HepG2 (cell line): ENCODE measurements around the gene SHROOM2. TPM values are rescaled to one million over a fixed set of nuclear protein-coding genes. Genes with fewer than 3 reads are reported as not detected.
"Not testable (repeated sequence)": the region's sequence is repeated elsewhere in the genome, so short reads cannot be mapped to it uniquely, and the experiment has no call there.

Source experiments
- ATAC-seq: fragments of 200-7000 bp; cut with Tn5 transposase; 3 replicates; pipeline ENCODE4 v1.9.1; 2020; ENCODE audit warnings: mild to moderate bottlenecking, moderate library complexity
- BruUV-seq: library from RNA; stranded (reverse); fragments of 400-500 nt; replicated peaks from 2 replicates; lab custom pipeline; 2021; lab: Mats Ljungman, UMichigan
- CTCF ChIA-PET: fragments of 300-600 bp; formaldehyde crosslinking; extraction: SDS; loops from one replicate; lab custom pipeline; 2021; ENCODE audit warnings: low total read pairs, inconsistent platforms, low intra/inter-chr PET ratio; lab: Yijun Ruan, JAX
- POLR2A ChIA-PET: fragments of 350-600 bp; sonication (Branson Sonifier 250); formaldehyde crosslinking; loops from one replicate; lab custom pipeline; 2020; ENCODE audit warnings: antibody characterized with exemption, inconsistent platforms; lab: Yijun Ruan, JAX
- DNase-seq: peaks from one replicate; pipeline ENCODE4 v3.0.0-alpha.2; 2015; ENCODE audit warnings: low spot score
- FAIRE-seq: peaks from 3 replicates; lab custom pipeline; 2011; peaks lifted over from hg19 to GRCh38; lab: Jason Lieb, UNC
- H2AFZ ChIP-seq: one replicate; pipeline ENCODE4 v1.6.1; 2011; ENCODE audit warnings: low read length, inconsistent platforms
- H3K27ac ChIP-seq: fragments of 300-600 bp; 3 replicates; pipeline ENCODE4 v1.8.0; 2011; ENCODE audit warnings: mixed run types, mild to moderate bottlenecking, mixed read lengths, low read length, inconsistent platforms; ENCODE audit not compliant: insufficient read depth; ENCODE audit errors: extremely low read length
- H3K27me3 ChIP-seq, 2 experiments: fragments of 200-600 bp in 1 of 2; 2 replicates in 1 of 2; 3 replicates in 1 of 2; pipeline versions ENCODE4 v1.6.0 to v1.8.0; 2011; ENCODE audit warnings: low read length in 2 of 2, mild to moderate bottlenecking in 2 of 2, moderate library complexity in 2 of 2, inconsistent platforms in 1 of 2; ENCODE audit not compliant: insufficient read depth in 2 of 2, control insufficient read depth in 1 of 2
- H3K36me3 ChIP-seq, 2 experiments: fragments of 200-600 bp in 1 of 2; replicated peaks in 1 of 2; 2 replicates in 1 of 2; 3 replicates in 1 of 2; pipeline versions ENCODE4 v1.5.1 to v1.8.0; 2011; ENCODE audit warnings: low read length in 2 of 2, inconsistent platforms in 1 of 2; ENCODE audit not compliant: insufficient read depth in 2 of 2, control insufficient read depth in 1 of 2
- H3K4me1 ChIP-seq: 2 replicates; pipeline ENCODE4 v1.5.1; 2012; ENCODE audit warnings: low read length, inconsistent platforms; ENCODE audit not compliant: insufficient read depth
- H3K4me2 ChIP-seq: 2 replicates; pipeline ENCODE4 v1.6.0; 2011; ENCODE audit warnings: low read depth, low read length, inconsistent platforms
- H3K4me3 ChIP-seq, 3 experiments: fragments of 200-600 bp in 1 of 3; sonication (generic), shearing (Covaris generic) in 1 of 3; replicated peaks in 1 of 3; 2 replicates each; pipeline ENCODE4 v1.5.1; 2011 to 2016; ENCODE audit warnings: low read length in 3 of 3, inconsistent platforms in 2 of 3, low read depth in 2 of 3, mild to moderate bottlenecking in 2 of 3, control low read depth in 1 of 3, mixed read lengths in 1 of 3; ENCODE audit not compliant: insufficient read depth in 1 of 3
- H3K79me2 ChIP-seq: one replicate; pipeline ENCODE4 v1.6.1; 2011; ENCODE audit warnings: low read length, inconsistent platforms; ENCODE audit not compliant: insufficient read depth
- H3K9ac ChIP-seq: 2 replicates; pipeline ENCODE4 v1.6.0; 2011; ENCODE audit warnings: mild to moderate bottlenecking, low read depth, low read length, inconsistent platforms; ENCODE audit not compliant: insufficient read depth
- H3K9me3 ChIP-seq: 2 replicates; pipeline ENCODE4 v1.5.1; 2012; ENCODE audit warnings: mild to moderate bottlenecking, low read length
- H4K20me1 ChIP-seq: 2 replicates; pipeline ENCODE4 v1.6.0; 2011; ENCODE audit warnings: inconsistent platforms, mild to moderate bottlenecking, low read length, moderate library complexity; ENCODE audit not compliant: insufficient read depth
- CBFB ChIP-seq: sonication (generic); formaldehyde crosslinking; IDR thresholded peaks from 2 replicates; pipeline ENCODE4 v1.4.0; 2020; ENCODE audit warnings: missing genetic modification reagents
- ZNF746 ChIP-seq: sonication (generic); formaldehyde crosslinking; IDR thresholded peaks from 2 replicates; pipeline ENCODE4 v1.8.0; 2022; ENCODE audit warnings: mild to moderate bottlenecking, missing genetic modification reagents
- WGBS: methylation state at CpG from one replicate; pipeline ENCODE4 v1.1.6; 2017; ENCODE audit warnings: low lambda C conversion rate; 5-methylcytosine and 5-hydroxymethylcytosine counted together
- in situ Hi-C: cut with HindIII; loops from 2 replicates; pipeline ENCODE4 v1.10.0; 2017; ENCODE audit warnings: low pct_unique_long_range_greater_than_20kb; ENCODE audit not compliant: extremely low pct_ligation_motif_present
- intact Hi-C: fragments of 100-400 bp; cut with micrococcal nuclease; formaldehyde crosslinking; loops from one replicate; pipeline ENCODE4 v1.10.0; 2022; ENCODE audit not compliant: unreplicated experiment
- polyA plus RNA-seq, 8 experiments: library from polyadenylated mRNA; depleted of rRNA in 3 of 8; stranded (reverse) in 7 of 8; unstranded in 1 of 8; fragments of >200 nt; fragmentation: Illumina TruSeq in 4 of 8; extraction: Trizol in 4 of 8; gene quantifications; 2 replicates each; pipeline versions ENCODE4 v1.2.1 to v1.2.3, GENCODE V29; 2011 to 2016; ENCODE audit warnings: low read depth in 4 of 8, missing spikeins in 1 of 8, mixed read lengths in 1 of 8; ENCODE audit not compliant: insufficient read depth in 1 of 8
- total RNA-seq, 5 experiments: library from RNA; depleted of rRNA; stranded (reverse); fragments of >200 nt; fragmentation: Illumina TruSeq; extraction: Trizol; gene quantifications; 2 replicates each; pipeline ENCODE4 v1.2.3, GENCODE V29; 2016; ENCODE audit warnings: low read depth in 1 of 5
- TF ChIP-seq, protein P1 (sequence below): sonication (generic); formaldehyde crosslinking; IDR thresholded peaks from 2 replicates; pipeline ENCODE4 v1.5.1; 2020; ENCODE audit warnings: missing genetic modification reagents, mild to moderate bottlenecking, borderline replicate concordance

SHROOM2 gene
- total and polyA plus RNA-seq, 2 of the 13 experiments (the other 11 are each of a cell fraction or from before 2014, with no cell fraction given), result 0.92 to 1.4 TPM

DNA sequence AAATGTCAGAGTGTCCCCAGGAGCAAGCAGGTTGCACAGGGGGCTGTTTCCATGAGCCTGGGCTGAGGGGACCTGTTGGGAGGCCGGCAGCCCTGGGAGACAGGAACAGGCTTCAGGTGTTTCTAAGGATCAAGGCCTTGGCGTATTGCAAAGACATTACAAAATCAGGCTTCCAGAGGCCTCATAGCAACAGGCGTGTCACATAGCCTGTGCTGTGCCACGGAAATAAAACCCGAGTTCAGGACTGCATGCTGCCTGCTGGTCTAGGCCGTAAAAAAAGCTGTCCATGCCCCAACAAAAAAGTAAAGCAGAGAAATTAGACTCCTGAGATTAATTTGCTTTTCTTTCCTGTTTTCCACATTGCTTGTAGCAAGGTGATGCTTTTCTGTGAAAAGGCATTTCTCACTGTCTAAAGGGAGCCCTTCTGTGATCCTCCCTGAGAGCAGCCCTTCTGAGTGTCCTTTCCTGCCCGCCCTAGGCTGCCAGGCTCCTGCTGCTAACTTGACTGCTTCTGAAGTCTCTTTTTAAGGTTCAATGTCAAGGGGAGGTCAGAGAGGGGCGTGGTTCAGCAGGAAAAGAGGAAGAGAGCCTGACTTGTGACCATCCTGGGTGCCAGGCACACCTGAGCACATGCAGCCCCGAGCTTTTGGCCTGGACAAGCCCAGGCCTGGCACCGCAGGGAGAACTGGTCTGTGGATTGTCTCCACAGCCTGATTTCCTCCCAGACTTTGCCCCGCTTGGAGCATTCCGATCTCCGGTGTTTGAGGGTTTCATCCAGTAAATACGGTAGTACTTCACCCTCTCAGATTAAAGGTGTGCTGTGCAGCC, 21.3 kb downstream of the SHROOM2 start (continued):
- no peak for TF ChIP-seq ZNF746 (CRISPR knock-in tag)
- no peak for TF ChIP-seq CBFB (CRISPR knock-in tag)
- TF ChIP-seq, protein P1, sequence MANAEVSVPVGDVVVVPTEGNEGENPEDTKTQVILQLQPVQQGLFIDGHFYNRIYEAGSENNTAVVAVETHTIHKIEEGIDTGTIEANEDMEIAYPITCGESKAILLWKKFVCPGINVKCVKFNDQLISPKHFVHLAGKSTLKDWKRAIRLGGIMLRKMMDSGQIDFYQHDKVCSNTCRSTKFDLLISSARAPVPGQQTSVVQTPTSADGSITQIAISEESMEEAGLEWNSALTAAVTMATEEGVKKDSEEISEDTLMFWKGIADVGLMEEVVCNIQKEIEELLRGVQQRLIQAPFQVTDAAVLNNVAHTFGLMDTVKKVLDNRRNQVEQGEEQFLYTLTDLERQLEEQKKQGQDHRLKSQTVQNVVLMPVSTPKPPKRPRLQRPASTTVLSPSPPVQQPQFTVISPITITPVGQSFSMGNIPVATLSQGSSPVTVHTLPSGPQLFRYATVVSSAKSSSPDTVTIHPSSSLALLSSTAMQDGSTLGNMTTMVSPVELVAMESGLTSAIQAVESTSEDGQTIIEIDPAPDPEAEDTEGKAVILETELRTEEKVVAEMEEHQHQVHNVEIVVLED (CRISPR knock-in tag), result no peak

DNA sequence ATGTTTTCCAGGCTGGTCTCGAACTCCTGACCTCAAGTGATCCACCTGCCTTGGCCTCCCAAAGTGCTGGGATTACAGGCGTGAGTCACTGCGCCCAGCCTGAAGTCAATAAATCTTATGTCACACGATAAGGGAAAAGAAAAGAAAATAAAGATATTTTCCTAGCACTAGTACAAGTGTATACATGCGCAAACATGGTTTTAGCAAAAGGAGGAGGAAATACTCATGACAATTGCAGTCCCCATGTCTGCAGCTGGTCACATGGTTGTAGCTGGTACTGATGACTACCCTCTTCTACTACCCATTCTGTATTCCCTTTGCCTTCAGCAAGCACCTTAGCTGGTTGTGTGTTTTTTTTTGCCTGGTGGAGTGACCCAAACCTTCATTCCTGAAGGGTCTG, 23.6 kb downstream of the SHROOM2 start:
- CTCF ChIA-PET, H3K9me3 ChIP-seq, H3K4me2 ChIP-seq, H3K9ac ChIP-seq, H3K27ac ChIP-seq, H3K27me3 ChIP-seq, intact Hi-C loops, H2AFZ ChIP-seq, in situ Hi-C loops, H3K79me2 ChIP-seq, H3K4me3 ChIP-seq, POLR2A ChIA-PET, H3K36me3 ChIP-seq, FAIRE-seq, BruUV-seq, DNase-seq, ATAC-seq, H4K20me1 ChIP-seq: not testable (repeated sequence)
- WGBS, result 100% methylated on average over 5 of the region's 5 CpGs
- H3K4me1 ChIP-seq, result peaks cover 19% of the 10 kb centered on the region

- CTCF ChIA-PET, POLR2A ChIA-PET, H3K36me3 ChIP-seq, H3K4me2 ChIP-seq, H3K9me3 ChIP-seq, FAIRE-seq, H3K27ac ChIP-seq, H3K4me3 ChIP-seq, H4K20me1 ChIP-seq, H3K9ac ChIP-seq, intact Hi-C loops, H2AFZ ChIP-seq, DNase-seq, H3K27me3 ChIP-seq, in situ Hi-C loops, ATAC-seq, H3K79me2 ChIP-seq, BruUV-seq: not testable (repeated sequence)
- 100% methylated on average over 3 of the region's 3 CpGs for WGBS
- peaks cover 19% of the 10 kb centered on the region for H3K4me1 ChIP-seq
Measured at GRCh38 chrX:9811086-9811485, 24.9 kb downstream of the SHROOM2 start.
